ENCODE results near the gene OGDH.

- TF ChIP-seq, protein P1, sequence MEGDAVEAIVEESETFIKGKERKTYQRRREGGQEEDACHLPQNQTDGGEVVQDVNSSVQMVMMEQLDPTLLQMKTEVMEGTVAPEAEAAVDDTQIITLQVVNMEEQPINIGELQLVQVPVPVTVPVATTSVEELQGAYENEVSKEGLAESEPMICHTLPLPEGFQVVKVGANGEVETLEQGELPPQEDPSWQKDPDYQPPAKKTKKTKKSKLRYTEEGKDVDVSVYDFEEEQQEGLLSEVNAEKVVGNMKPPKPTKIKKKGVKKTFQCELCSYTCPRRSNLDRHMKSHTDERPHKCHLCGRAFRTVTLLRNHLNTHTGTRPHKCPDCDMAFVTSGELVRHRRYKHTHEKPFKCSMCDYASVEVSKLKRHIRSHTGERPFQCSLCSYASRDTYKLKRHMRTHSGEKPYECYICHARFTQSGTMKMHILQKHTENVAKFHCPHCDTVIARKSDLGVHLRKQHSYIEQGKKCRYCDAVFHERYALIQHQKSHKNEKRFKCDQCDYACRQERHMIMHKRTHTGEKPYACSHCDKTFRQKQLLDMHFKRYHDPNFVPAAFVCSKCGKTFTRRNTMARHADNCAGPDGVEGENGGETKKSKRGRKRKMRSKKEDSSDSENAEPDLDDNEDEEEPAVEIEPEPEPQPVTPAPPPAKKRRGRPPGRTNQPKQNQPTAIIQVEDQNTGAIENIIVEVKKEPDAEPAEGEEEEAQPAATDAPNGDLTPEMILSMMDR (conservative IDR thresholded peaks at IDR 0.05; ENCODE audit: low read depth, low read length), result no peak
- TF ChIP-seq CEBPB (IDR thresholded peaks at IDR 0.05; ENCODE audit: low read depth, low read length), result no peak
- no peak for TF ChIP-seq POLR2A (IDR thresholded peaks at IDR 0.05; ENCODE audit: low read depth, low read length)
Observed at GRCh38 chr7:44694326-44694725, 87.9 kb downstream of the OGDH start.

All from IMR-90 (cell line).